Activated naive CD8-positive, alpha-beta T cell treated with anti-CD3 and anti-CD28 coated beads for 36 hours (primary cell): ENCODE measurements around the gene PBX1. TPM values are rescaled to one million over a fixed set of nuclear protein-coding genes. Genes with fewer than 3 reads are reported as not detected.

Experiments used
- DNase-seq: peaks from one replicate; pipeline ENCODE4 v3.0.0; 2021
- H3K27ac Mint-ChIP-seq: one replicate; pipeline ENCODE4 v1.8.0; 2022; ENCODE audit warnings: mild to moderate bottlenecking, moderate library complexity, mixed read lengths
- H3K27me3 Mint-ChIP-seq: one replicate; pipeline ENCODE4 v1.8.0; 2022; ENCODE audit warnings: mild to moderate bottlenecking, mixed read lengths
- H3K36me3 Mint-ChIP-seq: one replicate; pipeline ENCODE4 v1.8.0; 2021; ENCODE audit warnings: mild to moderate bottlenecking, mixed read lengths
- H3K4me1 Mint-ChIP-seq: one replicate; pipeline ENCODE4 v1.8.0; 2021; ENCODE audit warnings: mixed read lengths
- H3K4me3 Mint-ChIP-seq: one replicate; pipeline ENCODE4 v1.8.0; 2022; ENCODE audit warnings: mild to moderate bottlenecking, moderate library complexity, mixed read lengths
- H3K9me3 Mint-ChIP-seq: one replicate; pipeline ENCODE4 v1.8.0; 2022; ENCODE audit warnings: mixed read lengths
- total RNA-seq, 2 experiments: library from RNA; stranded (reverse); gene quantifications; one replicate each; pipeline ENCODE4 v1.2.3, GENCODE V29; 2021

PBX1 gene
- total RNA-seq, 2 experiments from 2014 or later: 0.04 TPM; not detected in 1

DNA sequence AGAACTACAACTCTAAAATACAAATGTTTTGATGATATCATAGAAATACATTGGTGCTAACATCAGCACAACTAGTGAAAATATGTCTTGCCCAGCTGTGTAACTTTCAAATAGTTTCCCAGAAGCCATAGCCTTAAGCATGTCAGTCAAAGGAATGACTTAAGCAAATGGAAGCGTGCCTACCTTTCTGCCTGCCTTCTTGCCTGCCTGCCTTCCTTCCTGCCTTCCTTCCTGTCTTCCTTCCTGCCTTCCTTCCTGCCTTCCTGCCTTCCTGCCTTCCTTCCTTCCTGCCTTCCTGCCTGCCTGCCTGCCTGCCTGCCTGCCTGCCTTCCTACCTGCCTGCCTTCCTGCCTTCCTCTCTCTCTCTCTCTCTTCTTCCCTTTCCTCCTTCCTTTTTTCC, 104.0 kb downstream of the PBX1 start:
- no peak for DNase-seq
- no peaks in the 10 kb centered on the region for H3K27me3 Mint-ChIP-seq
- H3K9me3 Mint-ChIP-seq: no peaks in the 10 kb centered on the region
- no peak overlapping the region for H3K4me3 Mint-ChIP-seq
- peaks cover 7% of the 10 kb centered on the region for H3K4me1 Mint-ChIP-seq
- H3K36me3 Mint-ChIP-seq: no peaks in the 10 kb centered on the region
- H3K27ac Mint-ChIP-seq: no peak overlapping the region

DNA sequence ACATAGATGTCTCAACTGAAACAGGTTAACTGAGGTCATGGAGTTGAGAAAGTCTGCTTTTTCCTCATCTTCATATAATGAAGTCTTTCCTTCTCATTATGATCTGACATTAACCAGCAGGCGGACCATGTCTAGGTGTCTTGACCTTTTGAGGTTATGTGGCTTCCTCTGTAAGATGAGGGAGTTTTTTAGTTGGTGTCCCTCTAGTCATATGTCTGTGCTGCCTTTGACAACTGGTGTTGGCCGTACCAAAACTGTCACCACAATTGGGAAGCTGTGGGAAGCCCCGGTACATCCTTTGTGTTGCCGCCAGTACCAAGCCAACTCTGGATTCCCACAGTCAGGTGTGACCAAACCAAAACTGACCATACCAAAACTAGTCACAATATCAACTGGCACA, 105.1 kb downstream of the PBX1 start:
- Mint-ChIP-seq H3K36me3 (no peaks in the 10 kb centered on the region), H3K9me3 (peaks cover 4% of the 10 kb centered on the region), H3K4me3 (no peak overlapping the region), H3K4me1 (peaks cover 7% of the 10 kb centered on the region), H3K27ac (no peak overlapping the region), H3K27me3 (no peaks in the 10 kb centered on the region)
- no peak for DNase-seq

DNA sequence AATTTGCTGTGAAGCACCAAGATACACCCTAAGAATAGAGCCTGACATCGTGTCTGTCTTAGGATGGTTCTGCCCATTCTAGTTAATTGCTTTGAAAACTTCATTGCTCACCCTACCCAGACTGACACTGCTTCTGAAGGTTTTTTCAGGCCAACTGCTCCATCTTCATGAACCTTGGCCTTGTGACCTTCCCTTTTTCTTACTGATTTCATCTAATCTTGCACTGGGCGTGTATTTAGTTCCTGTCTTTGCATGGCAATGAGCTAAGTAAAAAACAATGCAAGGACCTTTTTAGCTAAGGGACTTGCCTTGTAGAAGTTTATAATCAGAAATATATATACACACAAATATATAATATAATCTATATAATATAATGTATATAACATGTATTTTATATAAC, 108.0 kb downstream of the PBX1 start:
- H3K36me3 Mint-ChIP-seq: no peaks in the 10 kb centered on the region
- no peaks in the 10 kb centered on the region for H3K27me3 Mint-ChIP-seq
- H3K9me3 Mint-ChIP-seq: peaks cover 10% of the 10 kb centered on the region

GRCh38 chr1:164667600-164667999, 108.6 kb downstream of the PBX1 start:
- Mint-ChIP-seq H3K27me3 (no peaks in the 10 kb centered on the region), H3K27ac (no peak overlapping the region), H3K4me3 (no peak overlapping the region), H3K36me3 (no peaks in the 10 kb centered on the region), H3K9me3 (peaks cover 10% of the 10 kb centered on the region), H3K4me1 (no peaks in the 10 kb centered on the region)
- DNase-seq: no peak

More for the DNA sequence above, 108.0 kb downstream of the PBX1 start:
- Mint-ChIP-seq H3K27ac (no peak overlapping the region), H3K4me3 (no peak overlapping the region), H3K4me1 (no peaks in the 10 kb centered on the region)
- DNase-seq: no peak

DNA sequence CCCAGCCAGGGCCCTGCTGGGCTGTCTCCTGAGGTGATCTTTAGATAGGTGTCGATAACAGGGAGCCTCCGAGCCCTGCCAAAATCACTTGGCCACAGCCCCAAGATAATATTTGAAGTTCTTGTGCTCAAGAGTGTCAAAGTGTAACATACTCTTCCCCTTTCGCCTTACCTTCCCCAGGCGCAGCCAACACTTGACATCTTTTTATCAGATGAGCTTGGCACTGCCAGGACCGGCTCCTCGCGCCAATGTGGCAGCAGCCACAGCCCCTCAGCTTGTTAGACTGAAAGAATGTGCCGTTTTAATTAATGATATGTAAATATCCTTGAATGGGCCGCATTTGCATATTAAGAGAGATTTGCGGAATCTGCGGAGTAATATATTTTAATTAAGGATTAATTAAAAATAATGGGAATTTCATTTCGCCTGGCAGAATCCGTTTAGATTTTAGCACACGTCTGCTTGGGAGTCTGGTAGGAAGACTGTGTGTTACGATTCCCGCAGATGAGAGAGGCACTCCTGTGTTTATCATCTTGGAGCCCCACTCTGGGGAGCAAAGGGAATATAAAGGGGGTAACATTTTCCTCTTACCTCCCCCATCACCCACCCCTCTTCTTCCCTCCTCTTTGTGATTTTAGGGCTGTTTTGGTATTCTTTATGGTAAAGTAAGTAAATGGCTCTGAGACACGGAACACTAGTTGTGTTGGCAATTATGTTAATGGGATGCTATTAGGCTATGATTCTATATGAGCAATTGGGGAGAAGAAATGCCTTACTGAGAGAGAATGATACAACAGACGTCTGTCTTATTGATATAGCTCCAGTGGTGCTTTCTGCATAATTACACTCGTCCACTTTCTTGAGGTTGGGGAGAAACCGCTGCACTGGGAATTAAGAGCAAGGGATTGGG, 109.8 kb downstream of the PBX1 start:
- peaks cover 2% of the 10 kb centered on the region for H3K4me1 Mint-ChIP-seq
- no peak for DNase-seq
- H3K4me3 Mint-ChIP-seq: no peak overlapping the region
- no peaks in the 10 kb centered on the region for H3K36me3 Mint-ChIP-seq
- H3K27me3 Mint-ChIP-seq: no peaks in the 10 kb centered on the region
- H3K27ac Mint-ChIP-seq: no peak overlapping the region
- H3K9me3 Mint-ChIP-seq: peaks cover 10% of the 10 kb centered on the region

DNA sequence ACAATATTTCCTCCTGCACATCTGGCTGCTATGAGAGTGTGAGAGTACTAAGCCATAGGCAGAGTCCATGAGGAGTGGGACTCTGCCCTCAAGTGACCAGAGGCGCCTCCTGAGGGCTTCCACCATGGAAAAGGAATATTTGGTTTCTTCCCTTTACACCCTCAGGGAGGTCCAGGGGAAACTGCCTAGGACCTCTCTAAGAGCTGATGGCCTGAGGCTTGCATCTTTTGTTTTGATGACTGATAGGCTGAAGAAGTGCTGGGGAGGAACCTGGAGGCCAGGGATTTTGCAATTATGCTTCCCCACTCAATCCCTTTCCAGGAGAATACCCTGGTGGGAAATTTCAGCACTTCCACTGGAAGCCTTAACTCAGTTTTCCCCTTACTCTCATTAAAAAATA, 111.0 kb downstream of the PBX1 start:
- H3K9me3 Mint-ChIP-seq: peaks cover 10% of the 10 kb centered on the region
- peaks cover 2% of the 10 kb centered on the region for H3K4me1 Mint-ChIP-seq
- H3K27ac Mint-ChIP-seq: no peak overlapping the region
- H3K27me3 Mint-ChIP-seq: no peaks in the 10 kb centered on the region
- H3K4me3 Mint-ChIP-seq: no peak overlapping the region
- H3K36me3 Mint-ChIP-seq: no peaks in the 10 kb centered on the region
- no peak for DNase-seq

DNA sequence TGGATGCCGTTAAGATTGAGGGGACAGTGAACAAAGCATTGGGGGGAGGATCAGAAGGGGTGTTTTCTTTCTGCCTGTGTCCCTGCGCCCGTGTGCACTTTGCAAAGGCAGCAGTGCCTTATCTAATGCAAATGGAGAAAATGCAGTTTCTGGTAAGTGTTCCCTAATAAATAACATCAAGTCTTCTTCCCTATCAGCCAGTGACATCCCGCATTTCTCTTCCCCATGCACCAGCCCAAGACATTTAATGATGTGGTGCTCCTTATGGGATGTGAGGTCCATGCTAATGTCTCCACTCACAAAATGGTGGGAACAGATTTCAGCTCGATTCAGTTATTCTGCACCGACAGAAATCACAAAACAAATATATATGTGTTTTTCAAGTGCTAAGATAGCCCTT, 111.8 kb downstream of the PBX1 start:
- H3K27ac Mint-ChIP-seq: no peak overlapping the region
- peaks cover 10% of the 10 kb centered on the region for H3K9me3 Mint-ChIP-seq
- no peak overlapping the region for H3K4me3 Mint-ChIP-seq
- no peaks in the 10 kb centered on the region for H3K36me3 Mint-ChIP-seq
- no peak for DNase-seq
- no peaks in the 10 kb centered on the region for H3K27me3 Mint-ChIP-seq
- H3K4me1 Mint-ChIP-seq: peaks cover 2% of the 10 kb centered on the region

DNA sequence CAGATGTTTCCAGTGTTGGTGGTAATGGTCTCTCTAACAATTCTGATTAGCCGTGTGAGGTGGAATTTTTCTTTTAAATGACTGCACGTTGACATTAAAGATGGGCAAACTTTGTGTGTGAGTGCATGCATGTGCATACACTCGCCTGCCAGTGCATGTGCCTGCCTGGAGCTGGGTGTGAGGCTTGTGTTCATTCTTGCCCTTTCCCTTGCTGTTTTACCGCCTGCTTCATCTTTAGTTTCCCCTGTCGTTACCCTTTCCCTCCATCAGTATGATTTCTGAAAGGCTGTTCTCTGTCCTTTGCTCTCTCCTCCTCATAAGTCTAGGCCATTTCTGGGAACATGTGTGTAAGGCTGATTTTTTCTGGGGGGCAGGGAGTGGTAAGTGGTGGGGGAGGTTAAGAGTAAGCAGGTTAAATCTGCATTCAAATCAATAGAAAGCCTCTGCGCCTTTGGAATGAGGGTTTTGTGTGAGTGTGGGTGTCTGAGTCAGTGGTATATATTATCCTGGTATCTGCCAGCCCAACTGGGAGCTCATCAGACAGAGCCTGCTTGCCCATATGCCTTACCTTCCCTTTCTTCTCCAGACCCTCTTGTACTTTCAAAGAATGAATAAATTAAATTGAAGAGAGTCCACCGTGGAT, 112.5 kb downstream of the PBX1 start:
- H3K9me3 Mint-ChIP-seq: peaks cover 10% of the 10 kb centered on the region
- no peak for DNase-seq
- no peaks in the 10 kb centered on the region for H3K36me3 Mint-ChIP-seq
- H3K27me3 Mint-ChIP-seq: no peaks in the 10 kb centered on the region
- H3K4me1 Mint-ChIP-seq: peaks cover 2% of the 10 kb centered on the region
- no peak overlapping the region for H3K27ac Mint-ChIP-seq
- H3K4me3 Mint-ChIP-seq: no peak overlapping the region

GRCh38 chr1:164671966-164672571, 113.1 kb downstream of the PBX1 start:
- DNase-seq: no peak
- H3K9me3 Mint-ChIP-seq: peaks cover 10% of the 10 kb centered on the region
- H3K4me1 Mint-ChIP-seq: peaks cover 2% of the 10 kb centered on the region
- H3K27ac Mint-ChIP-seq: no peak overlapping the region
- no peaks in the 10 kb centered on the region for H3K36me3 Mint-ChIP-seq
- H3K4me3 Mint-ChIP-seq: no peak overlapping the region
- no peaks in the 10 kb centered on the region for H3K27me3 Mint-ChIP-seq

- no peak for DNase-seq
- H3K4me3 Mint-ChIP-seq: no peak overlapping the region
- peaks cover 2% of the 10 kb centered on the region for H3K4me1 Mint-ChIP-seq
- H3K27me3 Mint-ChIP-seq: no peaks in the 10 kb centered on the region
- H3K9me3 Mint-ChIP-seq: peaks cover 10% of the 10 kb centered on the region
- no peaks in the 10 kb centered on the region for H3K36me3 Mint-ChIP-seq
- no peak overlapping the region for H3K27ac Mint-ChIP-seq
Observed at GRCh38 chr1:164672588-164672987, 113.6 kb downstream of the PBX1 start.

DNA sequence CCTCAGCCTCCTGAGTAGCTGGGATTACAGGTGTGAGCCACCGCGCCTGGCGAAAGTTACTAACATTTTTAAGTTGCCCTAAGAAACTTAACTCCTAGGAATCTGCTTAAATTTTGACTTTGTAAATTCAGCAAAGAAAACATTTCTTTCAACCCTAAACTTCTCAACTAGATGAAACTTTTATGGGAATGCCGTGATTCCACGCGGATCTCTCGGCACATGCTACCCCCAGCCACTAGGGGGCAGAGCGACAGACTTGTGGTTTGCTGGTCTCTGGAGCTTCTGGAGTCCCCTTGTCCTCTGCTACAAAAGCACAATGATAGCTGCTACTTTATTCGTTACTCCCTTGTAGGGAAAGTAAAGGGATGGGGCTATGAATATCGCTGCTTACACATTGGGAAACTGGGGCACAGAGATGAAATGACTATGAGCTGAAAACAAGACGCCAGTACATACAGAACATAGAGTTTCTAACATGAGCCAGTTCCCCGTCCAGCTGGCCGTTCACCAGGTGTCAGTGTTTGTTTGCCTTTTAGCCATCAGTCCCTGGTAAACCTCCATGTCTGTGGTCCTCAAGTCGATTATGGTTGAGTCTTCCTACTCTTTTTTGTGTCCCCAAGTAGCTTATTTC, 114.7 kb downstream of the PBX1 start:
- no peak overlapping the region for H3K27ac Mint-ChIP-seq
- H3K36me3 Mint-ChIP-seq: no peaks in the 10 kb centered on the region
- DNase-seq: no peak
- no peaks in the 10 kb centered on the region for H3K27me3 Mint-ChIP-seq
- peaks cover 2% of the 10 kb centered on the region for H3K4me1 Mint-ChIP-seq
- H3K9me3 Mint-ChIP-seq: peaks cover 8% of the 10 kb centered on the region
- H3K4me3 Mint-ChIP-seq: no peak overlapping the region

- Mint-ChIP-seq H3K4me3 (no peak overlapping the region), H3K9me3 (no peaks in the 10 kb centered on the region), H3K36me3 (no peaks in the 10 kb centered on the region), H3K27ac (no peak overlapping the region), H3K4me1 (peaks cover 2% of the 10 kb centered on the region), H3K27me3 (no peaks in the 10 kb centered on the region)
- no peak for DNase-seq
Observed at GRCh38 chr1:164675342-164675904, 116.4 kb downstream of the PBX1 start.

DNA sequence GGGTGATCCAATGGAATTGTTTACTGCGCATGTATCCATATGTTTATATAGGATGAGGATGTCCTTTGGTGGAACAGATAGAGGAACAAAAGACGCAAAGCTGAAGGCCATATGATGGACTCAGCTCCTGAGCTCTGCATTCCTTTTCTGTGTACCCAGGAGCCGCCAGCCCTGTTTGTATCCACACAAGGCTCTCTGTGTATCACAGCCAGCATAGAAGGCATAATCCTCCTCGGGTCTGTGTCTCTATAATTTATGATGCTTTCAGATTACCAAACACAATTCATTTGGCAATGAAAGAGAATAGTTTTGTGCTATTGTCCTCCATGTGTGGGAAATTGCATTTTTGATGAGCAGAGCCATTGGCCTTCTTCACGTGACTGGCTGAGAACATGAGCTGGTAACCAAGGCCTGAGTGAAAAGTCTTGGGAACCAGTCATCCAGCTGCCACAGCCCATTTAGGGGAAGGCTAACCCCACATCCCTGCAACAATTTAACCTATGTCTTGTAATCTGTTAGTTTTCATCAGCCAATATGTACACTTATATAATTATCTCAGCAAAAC, 119.2 kb downstream of the PBX1 start:
- Mint-ChIP-seq H3K4me3 (no peak overlapping the region), H3K27ac (no peak overlapping the region), H3K27me3 (no peaks in the 10 kb centered on the region), H3K36me3 (no peaks in the 10 kb centered on the region), H3K9me3 (no peaks in the 10 kb centered on the region), H3K4me1 (no peaks in the 10 kb centered on the region)
- DNase-seq: no peak

DNA sequence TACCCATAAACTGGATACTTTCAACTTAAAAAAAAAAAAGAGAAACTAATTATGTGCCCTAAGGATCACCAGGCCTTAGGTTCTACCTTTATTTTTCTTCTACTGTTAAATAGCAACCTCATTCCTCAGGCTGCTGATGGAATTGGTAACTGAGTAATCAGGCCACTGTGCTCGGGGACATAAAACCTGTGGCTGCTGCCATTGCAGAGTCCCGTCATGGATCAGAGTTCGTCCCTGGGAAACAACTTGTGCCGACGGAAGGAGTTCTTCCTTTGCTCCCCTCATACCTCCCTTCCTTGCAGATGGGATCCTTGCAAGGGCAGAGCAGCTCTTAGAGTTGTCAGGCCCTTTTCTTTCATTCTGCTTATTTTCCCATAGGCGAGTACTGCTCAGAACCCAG, 123.6 kb downstream of the PBX1 start:
- Mint-ChIP-seq H3K27me3 (peaks cover 3% of the 10 kb centered on the region), H3K4me1 (no peaks in the 10 kb centered on the region), H3K4me3 (no peak overlapping the region), H3K9me3 (no peaks in the 10 kb centered on the region), H3K36me3 (no peaks in the 10 kb centered on the region), H3K27ac (no peak overlapping the region)
- no peak for DNase-seq

- Mint-ChIP-seq H3K4me1 (no peaks in the 10 kb centered on the region), H3K4me3 (no peak overlapping the region), H3K9me3 (no peaks in the 10 kb centered on the region), H3K36me3 (no peaks in the 10 kb centered on the region), H3K27me3 (peaks cover 3% of the 10 kb centered on the region), H3K27ac (no peak overlapping the region)
- no peak for DNase-seq
Observed at GRCh38 chr1:164683235-164683634, 124.3 kb downstream of the PBX1 start.
